A549 (cell line): Measurements from ENCODE around the gene GFOD2. TPM values are rescaled to one million over a fixed set of nuclear protein-coding genes. Genes with fewer than 3 reads are reported as not detected.

Source experiments
- ATAC-seq, 2 experiments: fragments of 200-7000 bp in 1 of 2; fragments of >200 bp in 1 of 2; cut with Nextera tagmentation in 1 of 2; cut with Tn5 transposase in 1 of 2; 3 replicates each; pipeline versions ENCODE4 v1.8.0 to v1.9.1; 2018 to 2020; ENCODE audit warnings: mild to moderate bottlenecking in 1 of 2, moderate library complexity in 1 of 2
- CTCF ChIA-PET: fragments of 300-600 bp; sonication (Branson Sonifier 250); formaldehyde crosslinking; extraction: SDS; loops from one replicate; lab custom pipeline; 2021; ENCODE audit warnings: antibody characterized with exemption, inconsistent platforms; lab: Yijun Ruan, JAX
- POLR2A ChIA-PET: fragments of 350-600 bp; formaldehyde crosslinking; extraction: SDS; loops from one replicate; lab custom pipeline; 2021; ENCODE audit warnings: antibody characterized with exemption, inconsistent platforms; lab: Yijun Ruan, JAX
- DNase-seq, 2 experiments: peaks; one replicate each; pipeline versions ENCODE4 v3.0.0 to v3.0.0-alpha.2; 2011 to 2016; ENCODE audit warnings: low read depth in 1 of 2, low spot score in 1 of 2
- FAIRE-seq: peaks from 2 replicates; lab custom pipeline; 2011; peaks lifted over from hg19 to GRCh38; lab: Jason Lieb, UNC
- H3K27ac ChIP-seq, 2 experiments: fragments of >200 bp; sonication (Bioruptor Twin); formaldehyde crosslinking; 3 replicates each; pipeline ENCODE4 v1.5.1; 2016 to 2017
- H3K4me1 ChIP-seq: fragments of >200 bp; sonication (Bioruptor Twin); formaldehyde crosslinking; 3 replicates; pipeline ENCODE4 v1.6.1; 2016
- H3K4me2 ChIP-seq: fragments of >200 bp; sonication (Bioruptor Twin); formaldehyde crosslinking; 3 replicates; pipeline ENCODE4 v1.6.1; 2016
- H3K4me3 ChIP-seq: fragments of >200 bp; sonication (Bioruptor Twin); formaldehyde crosslinking; 3 replicates; pipeline ENCODE4 v1.5.1; 2016
- H3K9me3 ChIP-seq: fragments of >200 bp; sonication (Bioruptor Twin); formaldehyde crosslinking; 3 replicates; pipeline ENCODE4 v1.6.1; 2016
- CBX2 ChIP-seq: fragments of 200-600 bp; sonication (generic); IDR thresholded peaks from 2 replicates; pipeline ENCODE4 v1.6.1; 2016; ENCODE audit warnings: low read depth, mild to moderate bottlenecking, borderline replicate concordance
- CBX8 ChIP-seq: fragments of 200-600 bp; sonication (generic); IDR thresholded peaks from 2 replicates; pipeline ENCODE4 v1.6.1; 2016
- CHD2 ChIP-seq: fragments of 150-350 bp; IDR thresholded peaks from 2 replicates; pipeline ENCODE4 v1.6.1; 2014; ENCODE audit warnings: low read length; ENCODE audit not compliant: partially characterized antibody
- CHD4 ChIP-seq: fragments of 200-600 bp; sonication (generic); IDR thresholded peaks from 2 replicates; pipeline ENCODE4 v1.6.1; 2016; ENCODE audit warnings: antibody characterized with exemption, mild to moderate bottlenecking, borderline replicate concordance
- EHF ChIP-seq: fragments of 250-450 bp; sonication (Bioruptor Pico); IDR thresholded peaks from 2 replicates; pipeline ENCODE4 v1.5.0; 2020; ENCODE audit warnings: mild to moderate bottlenecking
- EP300 ChIP-seq, 2 experiments: fragments of >200 bp; sonication (Bioruptor Twin); formaldehyde crosslinking; IDR thresholded peaks; 2 replicates in 1 of 2; 3 replicates in 1 of 2; pipeline ENCODE4 v1.6.1; 2016 to 2017
- ESRRA ChIP-seq: fragments of 150-350 bp; IDR thresholded peaks from 2 replicates; pipeline ENCODE4 v1.6.1; 2014; ENCODE audit warnings: mild to moderate bottlenecking, low read length, borderline replicate concordance
- FOSL2 ChIP-seq, 2 experiments: fragments of 450-650 bp in 1 of 2; fragments of >200 bp in 1 of 2; sonication (Bioruptor Twin) in 1 of 2; formaldehyde crosslinking; IDR thresholded peaks; 2 replicates each; pipeline versions ENCODE4 v1.5.0 to v1.6.1; 2016 to 2020; ENCODE audit warnings: mild to moderate bottlenecking in 1 of 2, moderate library complexity in 1 of 2
- HEYL ChIP-seq: fragments of 250-450 bp; sonication (Bioruptor Pico); IDR thresholded peaks from 2 replicates; pipeline ENCODE4 v1.8.0; 2021; ENCODE audit warnings: mild to moderate bottlenecking, moderate library complexity
- HOXB5 ChIP-seq: fragments of 250-450 bp; sonication (Bioruptor Pico); IDR thresholded peaks from 2 replicates; pipeline ENCODE4 v1.5.0; 2020; ENCODE audit warnings: mild to moderate bottlenecking, moderate library complexity
- JUN ChIP-seq, 2 experiments: fragments of >200 bp; sonication (Bioruptor Twin); formaldehyde crosslinking; IDR thresholded peaks; 2 replicates in 1 of 2; 3 replicates in 1 of 2; pipeline ENCODE4 v1.6.1; 2016 to 2017
- KDM5A ChIP-seq: fragments of 200-600 bp; sonication (generic); IDR thresholded peaks from 2 replicates; pipeline ENCODE4 v1.6.1; 2016; ENCODE audit warnings: antibody characterized with exemption, mild to moderate bottlenecking
- MAFK ChIP-seq: fragments of 450-650 bp; IDR thresholded peaks from 2 replicates; pipeline ENCODE4 v1.6.1; 2014; ENCODE audit not compliant: partially characterized antibody
- MYC ChIP-seq: IDR thresholded peaks from 2 replicates; pipeline ENCODE4 v1.6.1; 2012; ENCODE audit warnings: mild to moderate bottlenecking, inconsistent platforms, low read length, improper control_type of control experiment, borderline replicate concordance
- NR3C1 ChIP-seq: fragments of >200 bp; sonication (Bioruptor Twin); formaldehyde crosslinking; IDR thresholded peaks from 3 replicates; pipeline ENCODE4 v1.6.1; 2017
- PHF8 ChIP-seq: fragments of 200-600 bp; sonication (generic); IDR thresholded peaks from 2 replicates; pipeline ENCODE4 v1.6.1; 2016; ENCODE audit warnings: low read depth, mild to moderate bottlenecking, antibody characterized with exemption, moderate library complexity, borderline replicate concordance
- RARB ChIP-seq: fragments of 250-450 bp; sonication (Bioruptor Pico); IDR thresholded peaks from 2 replicates; pipeline ENCODE4 v1.8.0; 2021; ENCODE audit warnings: mild to moderate bottlenecking, moderate library complexity
- SREBF2 ChIP-seq: fragments of 450-650 bp; IDR thresholded peaks from 2 replicates; pipeline ENCODE4 v1.6.1; 2014; ENCODE audit warnings: mild to moderate bottlenecking, moderate library complexity
- TP53 ChIP-seq: fragments of 250-450 bp; sonication (Bioruptor Pico); IDR thresholded peaks from 2 replicates; pipeline ENCODE4 v1.5.0; 2021; ENCODE audit warnings: mild to moderate bottlenecking, moderate library complexity
- WGBS: methylation state at CpG from one replicate; pipeline ENCODE4 v1.1.6; 2017; ENCODE audit errors: missing lambda C conversion rate; 5-methylcytosine and 5-hydroxymethylcytosine counted together
- polyA plus RNA-seq, 4 experiments: library from polyadenylated mRNA; depleted of rRNA in 3 of 4; stranded (reverse); fragments of >200 nt; fragmentation: RNase III in 1 of 4; extraction: RNeasy Plus Mini Kit Qiagen cat#74134 plus additional on column Dnase treatment in 1 of 4; gene quantifications; 2 replicates in 3 of 4; 3 replicates in 1 of 4; pipeline ENCODE4 v1.2.3, GENCODE V29; 2011 to 2017
- TF ChIP-seq, protein P1 (sequence below): IDR thresholded peaks from 2 replicates; pipeline ENCODE4 v1.6.1; 2012
- TF ChIP-seq, protein P2 (sequence below): fragments of 450-650 bp; IDR thresholded peaks from 2 replicates; pipeline ENCODE4 v1.6.1; 2014; ENCODE audit warnings: antibody characterized with exemption
- TF ChIP-seq, protein P3 (sequence below): IDR thresholded peaks from 2 replicates; pipeline ENCODE4 v1.6.1; 2012
- TF ChIP-seq, protein P4 (sequence below): fragments of >200 bp; sonication (Bioruptor Twin); formaldehyde crosslinking; IDR thresholded peaks from 2 replicates; pipeline ENCODE4 v1.6.1; 2016
- TF ChIP-seq, protein P5 (sequence below): fragments of 200-600 bp; sonication (generic); IDR thresholded peaks from 2 replicates; pipeline ENCODE4 v1.6.1; 2016; ENCODE audit warnings: antibody characterized with exemption, mild to moderate bottlenecking, moderate library complexity
- TF ChIP-seq, protein P6 (sequence below): fragments of 250-450 bp; sonication (Bioruptor Pico); IDR thresholded peaks from 2 replicates; pipeline ENCODE4 v1.5.0; 2020; ENCODE audit warnings: low read depth, mild to moderate bottlenecking, moderate library complexity

The GFOD2 gene
- polyA plus RNA-seq, 2 of the 4 experiments (the other 2 are of a cell fraction) = 10.3 to 16.4 TPM

DNA sequence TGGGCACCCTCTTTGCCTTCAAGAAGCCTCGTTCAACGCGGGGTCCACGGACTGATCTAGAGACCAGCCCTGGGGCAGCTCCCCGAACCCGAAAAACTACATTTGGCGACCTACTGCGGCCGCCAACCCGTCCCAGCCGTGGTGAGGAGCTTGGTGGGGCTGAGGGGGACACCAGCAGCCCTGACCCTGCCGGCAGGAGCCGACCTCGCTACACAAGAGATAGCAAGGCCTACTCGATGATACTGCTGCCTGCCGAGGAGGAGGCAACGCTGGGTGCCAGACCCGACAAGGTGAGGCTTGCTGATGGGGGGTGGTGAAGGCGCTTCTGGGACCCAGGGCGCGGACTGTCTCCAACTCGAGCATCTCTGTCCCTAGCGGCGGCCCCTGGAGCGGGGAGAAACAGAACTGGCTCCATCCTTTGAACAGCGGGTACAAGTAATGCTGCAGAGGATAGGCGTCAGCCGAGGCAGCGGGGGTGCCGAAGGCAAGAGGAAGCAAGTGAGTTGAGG lies 64.7 kb downstream of the GFOD2 start (continued):
- TF ChIP-seq, protein P1, sequence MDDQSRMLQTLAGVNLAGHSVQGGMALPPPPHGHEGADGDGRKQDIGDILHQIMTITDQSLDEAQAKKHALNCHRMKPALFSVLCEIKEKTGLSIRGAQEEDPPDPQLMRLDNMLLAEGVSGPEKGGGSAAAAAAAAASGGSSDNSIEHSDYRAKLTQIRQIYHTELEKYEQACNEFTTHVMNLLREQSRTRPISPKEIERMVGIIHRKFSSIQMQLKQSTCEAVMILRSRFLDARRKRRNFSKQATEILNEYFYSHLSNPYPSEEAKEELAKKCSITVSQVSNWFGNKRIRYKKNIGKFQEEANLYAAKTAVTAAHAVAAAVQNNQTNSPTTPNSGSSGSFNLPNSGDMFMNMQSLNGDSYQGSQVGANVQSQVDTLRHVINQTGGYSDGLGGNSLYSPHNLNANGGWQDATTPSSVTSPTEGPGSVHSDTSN = no peak
- no peak for TF ChIP-seq KDM5A
- no peak for TF ChIP-seq EP300 (IDR thresholded peaks at IDR 0.05)
- no peak for TF ChIP-seq HOXB5
- TF ChIP-seq, protein P2, sequence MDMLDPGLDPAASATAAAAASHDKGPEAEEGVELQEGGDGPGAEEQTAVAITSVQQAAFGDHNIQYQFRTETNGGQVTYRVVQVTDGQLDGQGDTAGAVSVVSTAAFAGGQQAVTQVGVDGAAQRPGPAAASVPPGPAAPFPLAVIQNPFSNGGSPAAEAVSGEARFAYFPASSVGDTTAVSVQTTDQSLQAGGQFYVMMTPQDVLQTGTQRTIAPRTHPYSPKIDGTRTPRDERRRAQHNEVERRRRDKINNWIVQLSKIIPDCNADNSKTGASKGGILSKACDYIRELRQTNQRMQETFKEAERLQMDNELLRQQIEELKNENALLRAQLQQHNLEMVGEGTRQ = no peak
- no peak for TF ChIP-seq PHF8
- TF ChIP-seq TP53 (CRISPR knock-in tag) = no peak
- no peak for TF ChIP-seq RARB (CRISPR knock-in tag)
- no peak for TF ChIP-seq CBX8
- TF ChIP-seq, protein P3, sequence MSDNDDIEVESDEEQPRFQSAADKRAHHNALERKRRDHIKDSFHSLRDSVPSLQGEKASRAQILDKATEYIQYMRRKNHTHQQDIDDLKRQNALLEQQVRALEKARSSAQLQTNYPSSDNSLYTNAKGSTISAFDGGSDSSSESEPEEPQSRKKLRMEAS = no peak
- no peak for TF ChIP-seq CHD4
- TF ChIP-seq, protein P4, sequence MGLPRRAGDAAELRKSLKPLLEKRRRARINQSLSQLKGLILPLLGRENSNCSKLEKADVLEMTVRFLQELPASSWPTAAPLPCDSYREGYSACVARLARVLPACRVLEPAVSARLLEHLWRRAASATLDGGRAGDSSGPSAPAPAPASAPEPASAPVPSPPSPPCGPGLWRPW = no peak

DNA sequence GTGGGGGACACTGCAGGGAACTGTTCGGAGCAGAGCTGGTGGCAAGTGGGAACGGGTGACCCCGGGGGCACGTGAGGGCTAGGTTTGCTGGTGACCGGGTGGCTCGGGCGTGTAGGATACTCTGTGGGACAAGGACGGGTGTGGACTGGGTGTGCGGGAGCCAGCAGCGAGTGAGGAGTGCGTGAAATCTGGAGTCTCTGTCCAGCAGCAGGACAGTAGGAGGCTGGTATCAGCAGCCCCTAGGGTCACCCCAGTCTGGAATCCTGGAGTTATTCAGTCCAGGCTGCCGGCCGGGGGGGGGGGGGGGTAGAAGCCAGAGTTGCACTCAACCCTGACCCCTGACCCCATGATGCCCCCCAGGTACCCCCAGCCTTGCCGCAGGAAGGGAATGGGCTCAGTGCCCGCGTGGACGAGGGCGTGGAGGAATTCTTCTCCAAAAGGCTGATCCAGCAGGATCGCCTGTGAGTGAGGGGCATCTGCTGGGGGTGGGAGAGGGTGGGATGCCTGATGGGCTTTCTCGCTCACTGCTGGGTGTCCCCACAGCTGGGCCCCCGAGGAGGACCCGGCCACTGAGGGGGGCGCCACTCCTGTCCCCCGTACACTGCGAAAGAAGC lies 65.2 kb downstream of the GFOD2 start:
- 45% methylated on average over 22 of the region's 25 CpGs for WGBS
- peak overlapping the region; percentile 99 for H3K4me2 ChIP-seq
- peak overlapping the region; percentile 58 for H3K4me3 ChIP-seq
- TF ChIP-seq, protein P5, sequence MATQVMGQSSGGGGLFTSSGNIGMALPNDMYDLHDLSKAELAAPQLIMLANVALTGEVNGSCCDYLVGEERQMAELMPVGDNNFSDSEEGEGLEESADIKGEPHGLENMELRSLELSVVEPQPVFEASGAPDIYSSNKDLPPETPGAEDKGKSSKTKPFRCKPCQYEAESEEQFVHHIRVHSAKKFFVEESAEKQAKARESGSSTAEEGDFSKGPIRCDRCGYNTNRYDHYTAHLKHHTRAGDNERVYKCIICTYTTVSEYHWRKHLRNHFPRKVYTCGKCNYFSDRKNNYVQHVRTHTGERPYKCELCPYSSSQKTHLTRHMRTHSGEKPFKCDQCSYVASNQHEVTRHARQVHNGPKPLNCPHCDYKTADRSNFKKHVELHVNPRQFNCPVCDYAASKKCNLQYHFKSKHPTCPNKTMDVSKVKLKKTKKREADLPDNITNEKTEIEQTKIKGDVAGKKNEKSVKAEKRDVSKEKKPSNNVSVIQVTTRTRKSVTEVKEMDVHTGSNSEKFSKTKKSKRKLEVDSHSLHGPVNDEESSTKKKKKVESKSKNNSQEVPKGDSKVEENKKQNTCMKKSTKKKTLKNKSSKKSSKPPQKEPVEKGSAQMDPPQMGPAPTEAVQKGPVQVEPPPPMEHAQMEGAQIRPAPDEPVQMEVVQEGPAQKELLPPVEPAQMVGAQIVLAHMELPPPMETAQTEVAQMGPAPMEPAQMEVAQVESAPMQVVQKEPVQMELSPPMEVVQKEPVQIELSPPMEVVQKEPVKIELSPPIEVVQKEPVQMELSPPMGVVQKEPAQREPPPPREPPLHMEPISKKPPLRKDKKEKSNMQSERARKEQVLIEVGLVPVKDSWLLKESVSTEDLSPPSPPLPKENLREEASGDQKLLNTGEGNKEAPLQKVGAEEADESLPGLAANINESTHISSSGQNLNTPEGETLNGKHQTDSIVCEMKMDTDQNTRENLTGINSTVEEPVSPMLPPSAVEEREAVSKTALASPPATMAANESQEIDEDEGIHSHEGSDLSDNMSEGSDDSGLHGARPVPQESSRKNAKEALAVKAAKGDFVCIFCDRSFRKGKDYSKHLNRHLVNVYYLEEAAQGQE = peak; percentile 44; the same call in 1 of the 2 replicates
- no peak for TF ChIP-seq MYC
- TF ChIP-seq, all 56 proteins: peak for 1
- FAIRE-seq (no peak), ATAC-seq (peak; percentile 16 to 47; a peak in 3 of 6 replicates), DNase-seq (no peak)
- CTCF ChIA-PET = interaction anchor here (0.5 to 17.9 kb wide), 4 partner anchors 9 to 131 kb away, joined by 4 to 205 read pairs (median 28); partner anchors contain the start of gene CARMIL2
- POLR2A ChIA-PET = no interaction called here
- H3K4me1 ChIP-seq = peaks cover 10% of the 10 kb centered on the region; the same call in 2 of the 3 replicates
- H3K27ac ChIP-seq = peak overlapping the region in 1 of 2 experiments; percentile 46; a peak in 3 of 6 replicates
- no peaks in the 10 kb centered on the region for H3K9me3 ChIP-seq

DNA sequence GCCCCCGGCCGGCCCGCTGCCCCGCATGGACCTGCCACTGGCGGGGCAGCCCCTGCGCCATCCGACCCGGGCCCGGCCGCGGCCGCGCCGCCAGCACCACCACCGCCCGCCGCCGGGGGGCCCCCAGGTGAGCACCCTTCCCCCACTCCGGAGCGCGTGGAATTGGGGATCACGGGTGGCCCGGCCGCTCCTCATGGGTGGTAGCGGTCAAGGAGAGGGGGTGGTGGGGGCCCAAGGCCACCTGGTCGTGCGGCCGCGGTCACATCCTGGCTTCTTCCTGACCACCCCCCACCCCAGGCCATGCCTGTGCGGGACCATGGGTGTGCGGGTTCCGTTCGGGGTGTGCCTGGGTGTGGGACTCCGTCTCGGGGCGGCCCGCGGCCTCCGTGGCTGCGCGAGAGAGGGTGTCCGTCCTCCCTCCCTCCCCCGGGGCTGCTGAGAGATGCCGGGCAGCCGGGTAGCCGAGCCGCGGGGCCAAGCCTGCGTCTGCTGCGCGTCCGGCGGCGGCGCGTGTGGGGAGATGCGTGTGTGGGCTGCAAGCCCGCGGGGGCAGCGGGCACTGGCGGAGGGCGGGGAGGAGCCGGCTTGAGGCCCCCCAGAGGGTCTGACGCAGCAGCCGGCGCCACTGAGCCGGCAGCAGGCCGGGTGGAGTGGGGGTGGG lies 65.9 kb downstream of the GFOD2 start:
- ChIA-PET CTCF (interaction anchor here (0.6 to 17.9 kb wide), 7 partner anchors 9 to 386 kb away, joined by 3 to 205 read pairs (median 5); partner anchors contain the start of gene CARMIL2), POLR2A (no interaction called here)
- peak overlapping the region in 1 of 2 experiments; percentile 46; a peak in 4 of 6 replicates for H3K27ac ChIP-seq
- peak overlapping the region; percentile 99 for H3K4me2 ChIP-seq
- FAIRE-seq = no peak
- 0% methylated on average over 5 of the region's 68 CpGs for WGBS
- peak overlapping the region; percentile 58 for H3K4me3 ChIP-seq
- H3K9me3 ChIP-seq = no peaks in the 10 kb centered on the region
- H3K4me1 ChIP-seq = peaks cover 9% of the 10 kb centered on the region; the same call in 2 of the 3 replicates
- peak; percentile 29 to 36; a peak in 3 of 6 replicates for ATAC-seq
- DNase-seq = no peak
- TF ChIP-seq CBX8 = no peak
- TF ChIP-seq EHF (CRISPR knock-in tag) = no peak
- TF ChIP-seq CBX2 = no peak
- TF ChIP-seq SREBF2 = no peak
- no peak for TF ChIP-seq CHD2
- TF ChIP-seq, protein P6, sequence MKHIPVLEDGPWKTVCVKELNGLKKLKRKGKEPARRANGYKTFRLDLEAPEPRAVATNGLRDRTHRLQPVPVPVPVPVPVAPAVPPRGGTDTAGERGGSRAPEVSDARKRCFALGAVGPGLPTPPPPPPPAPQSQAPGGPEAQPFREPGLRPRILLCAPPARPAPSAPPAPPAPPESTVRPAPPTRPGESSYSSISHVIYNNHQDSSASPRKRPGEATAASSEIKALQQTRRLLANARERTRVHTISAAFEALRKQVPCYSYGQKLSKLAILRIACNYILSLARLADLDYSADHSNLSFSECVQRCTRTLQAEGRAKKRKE (CRISPR knock-in tag) = no peak
- TF ChIP-seq, protein P1 = no peak
- no peak for TF ChIP-seq FOSL2 (IDR thresholded peaks at IDR 0.05)
- no peak for TF ChIP-seq FOSL2 (CRISPR knock-in tag; IDR thresholded peaks at IDR 0.05)
- TF ChIP-seq ESRRA = no peak
- no peak for TF ChIP-seq MAFK
- TF ChIP-seq NR3C1 = no peak
- TF ChIP-seq HEYL = no peak
- no peak for TF ChIP-seq JUN (IDR thresholded peaks at IDR 0.05)
